Activated naive CD4-positive, alpha-beta T cell treated with anti-CD3 and anti-CD28 coated beads, Interleukin-2, amount 50 U/mL, for 16 hours (primary cell): ENCODE data around the gene RAD21L1.

Source experiments
- DNase-seq: peaks from one replicate; pipeline ENCODE4 v3.0.0-alpha.2; 2020

RAD21L1 gene

DNA sequence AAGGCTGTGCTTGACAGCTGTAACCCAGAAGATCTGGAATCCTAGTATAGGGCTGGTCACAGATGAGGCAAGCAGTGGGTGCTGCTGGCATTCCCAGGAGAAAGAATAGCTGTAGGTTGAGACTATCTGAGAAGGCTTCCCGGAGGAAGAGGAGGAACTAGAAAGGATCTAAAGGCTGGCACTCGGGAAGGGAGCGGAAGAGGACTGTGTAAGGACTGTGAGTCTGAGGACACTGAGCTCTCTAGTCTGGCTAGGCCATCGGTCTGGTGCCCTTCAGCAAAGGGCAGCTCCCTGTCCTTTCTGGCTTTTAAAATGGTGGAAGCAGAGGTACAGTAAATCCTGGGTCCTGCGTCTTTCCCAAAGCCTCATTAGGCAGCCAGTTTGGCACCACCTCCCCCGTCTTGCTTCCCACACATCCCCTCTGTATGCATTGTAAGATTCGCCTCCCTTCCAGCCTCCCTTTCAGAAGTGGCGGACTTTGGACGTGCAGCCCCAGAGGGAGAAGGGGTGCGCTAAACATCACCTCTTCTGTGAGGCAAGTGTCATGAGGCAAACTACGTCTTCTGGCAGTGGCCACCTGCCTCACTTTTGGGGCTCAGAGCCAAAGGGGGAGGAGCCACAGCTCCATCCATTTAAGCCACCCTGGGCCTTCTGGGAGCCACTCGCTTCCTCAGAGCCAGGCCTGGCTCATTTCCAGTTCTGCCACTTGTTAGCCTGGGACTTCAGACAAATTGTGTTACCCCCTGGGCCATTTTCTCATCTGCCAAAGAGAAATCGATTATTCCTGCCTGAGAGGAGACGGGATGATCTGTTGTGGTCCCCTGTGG is 48.9 kb downstream of the RAD21L1 start:
- DNase-seq, result no peak

DNA sequence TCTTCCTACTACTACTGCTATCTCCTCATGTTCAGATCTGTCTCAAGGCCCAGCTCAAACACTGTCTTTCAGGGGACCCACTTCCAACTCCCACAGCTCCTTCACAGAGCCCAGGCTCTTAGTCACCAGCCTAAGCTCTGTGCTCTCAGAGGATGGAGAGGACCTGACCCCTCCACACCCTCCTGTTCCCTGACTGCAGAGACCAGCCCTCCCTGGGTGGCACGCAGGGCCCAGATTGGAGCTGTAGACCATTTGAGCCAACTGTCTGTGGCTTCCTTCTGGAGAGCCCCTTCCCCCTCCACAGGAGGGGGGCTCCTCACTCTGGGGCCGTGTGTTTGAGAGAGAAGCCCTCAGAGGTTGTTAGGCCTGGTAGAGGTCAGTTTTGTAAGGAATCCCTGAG is 50.1 kb downstream of the RAD21L1 start:
- DNase-seq, result no peak

DNA sequence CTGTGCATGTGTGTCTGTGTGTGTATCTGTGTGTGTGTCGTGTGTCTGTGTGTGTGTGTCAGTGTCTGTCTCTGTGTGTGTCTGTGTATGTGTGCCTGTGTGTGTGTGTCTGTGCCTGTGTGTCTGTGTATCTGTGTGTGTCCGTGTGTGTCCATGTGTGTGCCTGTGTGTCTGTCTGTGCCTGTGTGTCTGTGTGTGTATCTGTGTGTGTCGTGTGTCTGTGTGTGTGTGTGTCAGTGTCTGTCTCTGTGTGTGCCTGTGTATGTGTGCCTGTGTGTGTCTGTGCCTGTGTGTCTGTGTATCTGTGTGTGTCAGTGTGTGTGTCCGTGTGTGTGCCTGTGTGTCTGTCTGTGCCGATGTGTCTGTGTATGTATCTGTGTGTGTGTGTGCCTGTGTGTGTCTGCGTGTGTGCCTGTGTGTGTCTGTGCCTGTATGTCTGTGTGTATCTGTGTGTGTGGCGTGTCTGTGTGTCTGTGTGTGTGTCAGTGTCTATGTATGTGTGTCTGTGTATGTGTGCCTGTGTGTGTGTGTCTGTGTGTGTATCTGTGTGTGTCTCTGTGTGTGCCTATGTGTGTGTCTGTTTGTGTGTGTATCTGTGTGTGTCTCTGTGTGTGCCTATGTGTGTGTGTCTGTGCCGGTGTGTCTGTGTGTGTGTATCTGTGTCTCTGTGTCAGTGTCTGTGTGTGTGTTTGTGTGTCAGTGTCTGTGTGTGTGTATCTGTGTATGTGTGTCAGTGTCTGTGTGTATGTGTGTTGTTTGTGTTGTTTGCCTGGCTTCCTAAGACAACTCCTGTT is 51.9 kb downstream of the RAD21L1 start:
- no peak for DNase-seq

DNA sequence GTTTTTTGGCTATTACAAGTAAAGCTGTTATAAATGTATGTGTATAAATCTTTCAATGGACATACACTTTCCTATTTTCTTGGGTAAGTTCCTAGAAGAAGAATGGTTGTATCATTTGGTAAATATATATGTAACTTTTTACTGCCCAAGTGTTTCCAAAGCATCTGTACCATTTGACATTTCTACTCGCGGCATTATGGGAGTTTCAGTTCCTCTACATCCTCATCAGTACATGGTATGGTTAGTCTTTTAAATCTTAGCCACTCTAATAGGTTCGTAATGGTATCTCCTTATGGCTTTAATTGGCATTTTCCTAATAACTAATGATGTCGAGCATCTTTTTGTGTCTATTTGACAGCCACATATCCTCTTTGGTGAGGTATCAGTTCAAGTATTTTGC is 53.1 kb downstream of the RAD21L1 start:
- no peak for DNase-seq

DNA sequence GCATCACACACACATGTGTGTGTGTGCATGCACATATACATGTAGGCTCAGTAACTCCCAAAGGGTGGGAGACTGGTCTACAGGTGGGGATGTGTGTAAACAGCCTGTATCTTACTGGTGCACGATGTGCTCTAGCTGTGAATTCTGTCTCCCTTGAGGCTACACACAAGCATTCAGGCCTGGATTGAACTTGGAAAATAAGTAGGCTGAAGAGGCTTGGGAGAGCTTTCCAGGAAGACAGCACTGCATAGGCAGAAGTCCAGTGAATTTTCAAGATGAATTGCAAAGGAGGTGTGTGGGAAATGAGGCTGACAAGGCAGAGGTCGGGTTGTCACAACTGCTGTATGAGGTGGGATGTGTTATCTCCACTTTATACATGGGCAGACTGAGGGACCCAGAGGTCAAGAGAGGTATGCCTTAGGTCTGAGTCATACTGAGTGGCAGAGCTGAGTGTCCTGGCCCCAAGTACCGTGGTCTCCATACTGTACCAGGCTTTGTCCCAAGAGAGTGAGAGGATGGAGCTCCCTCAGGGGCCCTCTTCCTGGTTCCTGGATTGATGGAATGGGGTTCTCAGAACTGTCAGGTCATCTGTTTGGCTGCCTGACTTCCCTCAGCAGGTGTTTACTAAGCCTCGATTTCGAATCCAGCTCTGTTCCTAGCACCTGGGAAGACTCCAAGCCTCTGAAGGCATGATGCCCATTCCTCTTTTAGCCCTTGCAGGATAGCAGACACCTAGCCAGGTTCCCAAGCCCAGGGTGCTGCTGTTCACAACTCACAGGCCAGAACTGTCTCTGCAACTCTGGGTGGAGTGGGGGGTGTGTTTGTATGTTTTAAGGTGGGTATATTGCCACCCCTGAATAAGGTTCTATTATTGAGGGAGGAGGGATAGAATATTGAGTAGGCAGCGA is 54.6 kb downstream of the RAD21L1 start:
- no peak for DNase-seq

DNA sequence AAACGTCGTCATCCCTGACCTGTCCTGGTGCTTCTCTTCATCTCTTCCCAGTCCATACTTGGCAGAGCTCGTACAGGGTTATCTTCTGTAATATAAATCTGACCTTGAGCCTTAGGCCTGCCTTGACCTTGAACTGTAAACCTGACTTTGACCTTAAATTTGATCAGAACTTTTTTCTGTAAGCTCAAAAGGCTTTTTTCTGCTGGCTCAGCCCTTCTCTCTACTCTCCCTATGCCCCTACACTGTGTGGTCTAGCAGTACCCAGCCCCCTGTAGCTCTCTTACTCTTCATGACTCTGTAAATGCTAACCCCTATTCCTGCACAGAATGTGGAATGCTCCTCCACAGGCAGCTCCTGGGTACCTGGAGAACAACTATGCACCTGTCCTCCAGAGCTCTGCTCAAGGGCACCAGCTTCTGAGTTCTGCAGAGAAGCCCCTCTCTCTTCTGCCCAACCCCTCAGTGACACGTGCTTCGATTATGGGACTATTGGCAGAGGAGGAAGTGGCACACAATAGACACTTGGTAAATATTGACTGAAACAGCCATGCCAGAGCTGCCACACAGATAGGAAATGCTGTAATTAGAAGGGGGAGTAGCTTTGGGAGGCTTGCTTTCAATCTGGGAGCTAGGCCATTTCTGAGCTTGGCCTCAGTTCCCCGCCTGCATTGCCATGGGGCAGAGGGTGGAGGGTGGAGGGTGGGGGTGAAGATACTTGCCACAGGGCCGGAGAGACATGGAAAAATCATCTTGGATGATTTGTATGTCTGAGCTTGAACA is 55.6 kb downstream of the RAD21L1 start:
- no peak for DNase-seq

DNA sequence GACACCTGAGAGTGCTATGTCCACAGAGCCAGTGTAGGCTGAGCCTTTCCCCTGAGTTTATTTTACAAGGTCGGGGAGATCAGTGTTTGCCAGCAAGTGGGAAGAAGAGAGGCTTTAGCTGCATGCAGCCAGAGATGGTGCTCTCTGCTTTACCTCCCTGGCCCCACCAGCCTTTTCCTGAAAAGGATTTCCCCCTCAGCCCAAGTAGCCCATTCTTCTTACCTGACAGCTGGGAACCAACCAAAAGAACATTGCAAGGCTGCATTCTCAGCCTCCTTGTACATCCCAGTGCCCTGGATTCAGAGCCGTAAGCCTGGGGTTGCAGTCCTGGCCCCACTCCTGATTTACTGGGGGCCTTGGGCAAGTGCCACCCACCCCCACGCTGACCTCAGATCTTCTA is 57.1 kb downstream of the RAD21L1 start:
- no peak for DNase-seq

DNA sequence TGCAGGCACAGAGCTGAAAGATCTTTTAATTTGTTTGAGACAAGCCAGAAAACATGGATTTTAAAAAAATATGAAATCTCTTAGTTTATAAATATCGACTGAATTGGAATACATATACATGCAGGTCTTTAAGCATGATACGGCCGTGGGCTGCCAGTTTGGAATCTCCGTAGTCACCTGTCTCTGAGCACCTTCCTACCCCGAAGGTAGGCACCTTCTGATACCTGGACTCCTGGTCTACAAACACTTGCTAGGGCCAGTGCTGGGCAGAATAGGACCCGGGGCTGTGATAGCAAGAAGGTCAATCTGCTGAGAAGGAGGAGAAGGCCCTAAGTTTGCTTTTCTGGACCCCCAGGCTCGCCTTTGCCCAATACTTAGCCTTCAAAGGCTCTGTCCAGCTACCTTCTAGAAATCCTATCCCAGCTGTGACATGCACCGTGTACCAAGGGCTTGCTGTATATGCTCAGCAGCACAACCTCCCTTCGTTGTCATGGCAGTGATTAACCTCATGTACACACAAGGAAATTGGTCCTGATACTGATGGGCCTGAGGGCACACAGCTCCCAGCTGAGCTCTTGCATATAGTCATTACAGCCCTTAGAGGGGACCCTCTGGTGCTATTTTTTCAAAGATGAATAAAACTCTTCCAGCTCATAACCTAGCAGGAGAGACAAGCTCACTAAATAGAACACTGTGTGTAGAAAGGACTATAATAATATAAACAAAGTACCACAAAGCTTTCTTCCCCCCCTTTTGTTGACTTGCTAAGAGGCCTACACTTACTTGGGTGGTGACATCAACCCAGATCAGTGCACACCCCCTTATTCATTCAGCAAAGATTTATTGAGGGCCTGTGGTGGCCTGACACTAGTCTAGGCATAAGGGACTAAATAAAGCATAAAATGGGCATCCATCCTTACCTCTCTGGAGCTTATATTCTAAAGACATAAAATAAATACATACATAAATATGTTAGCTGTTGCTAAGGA is 58.0 kb downstream of the RAD21L1 start:
- DNase-seq, result no peak

DNA sequence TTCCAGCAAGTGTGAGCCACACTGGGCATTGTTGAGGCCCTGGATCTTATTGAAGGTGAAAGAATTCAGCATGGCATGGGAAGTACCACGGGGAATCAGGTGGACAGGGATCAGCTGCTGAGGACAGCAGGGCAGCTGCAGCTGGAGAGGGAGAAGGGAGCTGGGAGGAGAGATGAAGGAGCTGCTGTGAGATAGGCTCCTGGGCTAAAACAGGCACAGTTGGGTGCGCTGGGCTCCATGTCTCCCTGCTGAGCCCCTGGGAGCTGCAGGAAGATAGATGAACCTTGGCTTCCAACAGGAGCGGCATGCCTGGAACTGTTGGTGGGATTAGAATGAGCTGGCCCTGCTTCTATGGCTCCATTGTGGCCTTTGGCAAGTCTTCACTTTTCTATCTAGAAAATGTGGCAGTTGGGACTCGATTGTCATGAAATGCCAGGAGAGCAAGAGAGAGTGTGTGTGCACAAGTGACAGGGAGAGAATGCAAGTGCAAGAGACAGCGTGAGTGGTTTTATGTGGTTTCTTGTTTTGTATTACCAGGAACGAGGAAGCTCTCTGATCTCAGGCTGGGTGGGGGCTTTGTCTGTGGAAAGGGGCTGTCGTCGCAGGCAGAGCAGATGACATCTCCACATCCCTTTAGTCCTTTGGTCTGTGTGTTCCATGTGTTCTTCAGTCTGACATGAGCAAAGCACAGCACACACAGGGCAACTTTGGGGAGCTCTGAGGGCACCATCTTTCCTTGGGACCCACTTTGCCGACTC is 60.6 kb downstream of the RAD21L1 start:
- DNase-seq, result no peak

DNA sequence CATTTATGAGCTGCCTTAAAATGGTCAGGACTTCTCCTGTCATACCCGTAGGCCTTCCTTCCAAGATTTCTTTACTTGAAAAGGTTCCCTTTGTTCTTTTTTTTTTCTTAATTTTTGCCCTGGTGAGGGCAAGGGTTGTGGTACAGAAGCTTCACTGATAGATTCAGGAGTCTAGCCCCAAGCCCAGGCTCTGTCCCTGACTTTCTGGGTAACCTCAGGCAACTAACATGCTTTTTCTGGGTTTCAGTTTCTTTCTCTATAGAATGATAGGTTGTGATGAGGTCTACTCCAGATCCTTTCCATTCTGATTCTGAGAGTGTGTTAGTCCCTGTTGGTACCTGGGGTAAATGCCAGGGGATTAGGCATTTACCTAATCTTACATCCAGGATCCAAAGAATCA is 61.5 kb downstream of the RAD21L1 start:
- no peak for DNase-seq

DNA sequence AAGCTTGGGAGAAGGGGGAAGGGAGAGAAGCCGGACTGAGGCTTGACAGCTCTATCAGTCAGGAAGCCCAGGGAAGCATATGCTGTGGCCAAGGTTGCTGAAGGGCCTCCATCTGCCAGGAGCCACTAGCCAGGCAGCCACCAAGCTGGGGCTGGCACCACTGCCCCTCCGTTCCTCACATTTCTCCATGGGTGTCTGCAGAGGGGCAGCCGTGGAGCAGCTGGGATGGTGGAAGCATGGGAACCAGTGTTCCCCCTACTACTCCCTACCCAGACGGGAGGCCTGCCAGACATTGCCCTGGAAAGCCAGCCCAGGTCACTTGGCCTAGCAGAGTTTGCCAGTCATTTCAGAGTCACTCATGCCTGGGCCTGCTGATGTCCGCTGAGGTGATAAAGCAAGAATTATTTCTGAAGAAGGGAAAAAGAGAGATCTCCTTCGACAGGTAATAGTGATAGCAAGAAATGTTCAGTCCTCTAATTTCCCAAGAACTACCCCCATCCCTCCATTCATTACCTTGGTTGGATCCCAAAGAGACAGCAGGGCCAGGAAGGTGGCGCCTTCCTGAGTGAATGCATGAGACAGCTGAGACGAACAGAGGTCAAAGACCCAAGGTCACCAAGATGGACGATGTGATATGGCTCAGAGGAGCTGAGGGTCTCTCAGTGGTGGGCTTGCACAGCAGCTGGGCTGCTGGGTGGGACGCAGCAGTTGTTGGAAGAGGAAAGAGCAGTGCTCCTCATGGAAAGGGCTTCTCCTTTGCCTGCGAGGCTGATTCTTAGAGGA is 62.1 kb downstream of the RAD21L1 start:
- DNase-seq, result no peak

DNA sequence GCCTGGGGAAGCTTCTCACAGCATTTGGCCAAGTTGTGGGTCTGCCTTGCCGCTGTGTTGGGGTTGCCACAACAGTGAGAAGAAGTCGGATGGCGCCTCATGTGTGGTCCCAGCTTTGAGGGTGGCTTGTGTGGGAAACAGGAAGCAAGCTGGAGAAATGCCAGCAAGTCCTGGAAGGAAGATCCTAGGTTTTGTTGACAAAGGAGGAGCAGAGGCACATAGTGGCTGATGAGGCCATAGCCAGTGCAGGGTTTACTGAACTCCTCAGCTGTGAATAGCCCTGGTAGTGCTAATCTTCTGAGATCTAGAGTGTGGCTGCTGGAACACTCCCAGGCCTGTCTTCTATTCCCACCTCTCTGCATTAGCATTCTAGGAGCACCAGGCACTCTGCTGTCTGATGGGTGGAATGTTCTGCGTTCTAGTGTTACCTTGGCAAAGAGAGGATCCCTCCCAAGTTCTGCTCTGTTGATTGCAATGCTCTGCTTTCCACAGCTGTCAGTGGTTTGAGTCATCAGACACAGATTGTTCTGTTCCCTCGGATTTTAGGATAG is 65.4 kb downstream of the RAD21L1 start:
- no peak for DNase-seq

DNA sequence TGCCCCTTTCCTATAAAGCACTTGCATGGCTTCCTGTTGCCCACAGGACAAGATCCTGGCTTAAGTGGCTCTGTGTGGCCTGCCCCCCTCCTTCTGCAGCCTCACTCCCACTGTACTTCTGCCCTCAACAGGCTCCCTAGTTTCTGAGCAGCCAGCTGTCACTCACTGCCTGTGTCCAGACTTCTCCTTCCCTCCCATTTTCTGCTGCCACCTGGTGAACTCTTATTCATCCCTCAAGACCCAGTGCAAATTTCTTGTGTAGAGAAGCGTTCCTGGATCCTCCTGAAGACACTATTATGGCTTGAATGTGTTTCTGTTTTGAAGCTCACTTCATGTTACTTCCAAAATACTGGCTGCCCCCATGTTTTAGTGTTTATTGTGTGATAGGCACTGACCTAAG is 66.8 kb downstream of the RAD21L1 start:
- DNase-seq, result no peak

DNA sequence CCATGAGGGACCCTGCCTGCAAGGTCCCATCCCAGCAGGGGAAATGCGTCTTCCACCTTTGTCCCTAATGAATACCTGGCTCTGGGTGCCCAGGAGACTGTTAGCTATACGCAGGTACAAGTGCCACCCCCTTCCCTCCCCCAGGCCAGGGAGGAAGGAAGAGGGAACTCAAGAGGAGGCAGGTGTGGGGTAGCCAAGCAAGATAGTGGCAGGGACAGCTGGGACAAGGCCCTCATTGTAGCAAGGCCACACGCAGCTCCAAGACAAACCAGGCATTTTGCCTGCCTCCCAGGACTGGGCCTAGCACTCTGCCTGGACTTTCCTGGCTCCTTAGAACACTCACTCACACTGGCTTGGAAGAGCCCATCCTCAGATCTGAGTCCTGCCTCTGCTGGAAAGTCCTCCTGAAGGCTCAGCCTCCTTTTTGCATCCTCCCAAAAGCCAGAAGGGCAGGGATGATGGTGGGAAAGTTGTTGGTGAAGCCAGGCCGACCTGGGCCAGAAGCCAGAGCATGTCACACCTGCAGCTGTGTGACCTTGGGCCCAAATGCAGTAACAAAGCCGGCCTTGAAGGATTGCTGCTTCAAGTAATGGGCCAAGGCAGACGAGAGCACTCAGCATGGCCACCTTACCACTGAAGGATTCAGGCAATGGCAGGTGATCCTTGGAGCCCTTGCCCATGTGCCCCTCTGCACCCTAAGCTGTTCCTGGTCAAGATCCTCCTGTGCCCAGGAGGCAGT is 68.0 kb downstream of the RAD21L1 start:
- DNase-seq, result no peak

DNA sequence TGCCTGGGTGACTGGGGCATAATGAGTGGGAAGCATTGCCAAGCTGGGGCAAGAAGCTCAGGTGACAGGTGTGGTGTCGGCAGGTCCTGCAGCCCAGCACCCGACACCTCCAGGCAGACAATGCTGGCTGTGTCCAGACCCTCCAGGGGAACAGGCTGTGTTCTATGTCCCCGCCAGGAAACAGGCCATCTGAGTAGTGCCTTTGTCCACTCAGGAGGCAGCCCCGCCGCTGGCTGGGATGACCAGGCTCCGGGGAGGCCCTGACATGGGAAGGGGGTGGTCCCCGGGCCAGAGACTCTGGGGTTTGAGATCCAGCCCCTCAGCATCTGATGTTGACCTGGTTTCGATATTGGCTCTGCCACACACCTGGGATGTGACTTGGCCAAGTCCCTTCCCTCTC is 68.7 kb downstream of the RAD21L1 start:
- no peak for DNase-seq

DNA sequence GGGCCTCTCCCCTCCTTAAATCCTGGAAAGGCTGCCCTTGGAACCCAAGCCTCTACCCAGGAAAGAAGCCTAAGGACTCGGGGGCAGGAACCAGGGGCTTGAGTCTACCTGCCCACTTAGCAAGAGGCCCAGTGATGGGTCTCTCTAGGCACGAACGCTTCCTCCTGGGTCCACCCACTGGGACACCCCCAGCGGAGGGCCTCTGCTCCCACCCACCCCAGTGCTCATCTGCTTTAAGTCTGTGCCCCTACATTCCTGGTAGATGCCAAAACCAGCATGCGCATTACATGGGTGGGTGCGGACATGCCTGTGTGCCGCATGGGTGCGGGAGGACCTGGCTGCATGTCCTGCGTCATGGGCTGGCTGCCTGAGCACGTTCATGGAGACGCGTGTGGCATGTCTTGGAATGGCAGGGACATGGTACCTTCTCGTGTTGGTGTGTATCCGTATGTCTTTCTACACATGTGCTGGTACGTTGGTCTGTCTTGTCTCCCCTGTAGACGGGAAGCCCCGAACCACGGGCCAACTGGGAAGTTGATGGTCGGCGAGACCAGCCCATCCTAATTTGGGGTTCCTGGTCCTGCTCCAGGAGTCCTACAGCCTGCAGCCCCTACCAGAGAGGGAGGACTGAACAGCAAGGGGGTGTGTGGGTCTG is 69.6 kb downstream of the RAD21L1 start:
- no peak for DNase-seq

DNA sequence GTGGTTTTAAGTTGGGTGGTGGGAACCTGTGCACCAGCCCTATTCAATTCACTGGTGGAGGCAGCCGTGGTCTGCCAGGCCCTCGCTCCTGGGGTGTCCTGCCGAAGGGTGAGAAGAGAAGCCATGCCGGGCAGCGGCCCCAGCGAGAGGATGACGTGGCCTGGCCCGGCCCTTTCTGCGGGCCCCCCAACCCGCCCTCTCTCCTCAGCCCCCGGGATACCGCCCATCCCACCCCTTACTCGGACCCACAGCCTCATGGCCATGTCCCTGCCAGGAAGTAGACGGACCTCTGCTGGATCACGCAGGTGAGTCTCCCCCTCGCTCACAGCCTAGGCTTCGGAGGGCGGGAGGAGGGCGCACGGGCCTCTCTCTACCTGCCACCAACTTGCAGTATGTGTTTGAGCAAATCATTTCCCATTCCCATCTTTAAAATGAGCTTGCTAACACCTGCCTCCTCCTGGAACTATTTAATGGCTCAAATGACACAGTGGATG is 70.3 kb downstream of the RAD21L1 start:
- no peak for DNase-seq

DNA sequence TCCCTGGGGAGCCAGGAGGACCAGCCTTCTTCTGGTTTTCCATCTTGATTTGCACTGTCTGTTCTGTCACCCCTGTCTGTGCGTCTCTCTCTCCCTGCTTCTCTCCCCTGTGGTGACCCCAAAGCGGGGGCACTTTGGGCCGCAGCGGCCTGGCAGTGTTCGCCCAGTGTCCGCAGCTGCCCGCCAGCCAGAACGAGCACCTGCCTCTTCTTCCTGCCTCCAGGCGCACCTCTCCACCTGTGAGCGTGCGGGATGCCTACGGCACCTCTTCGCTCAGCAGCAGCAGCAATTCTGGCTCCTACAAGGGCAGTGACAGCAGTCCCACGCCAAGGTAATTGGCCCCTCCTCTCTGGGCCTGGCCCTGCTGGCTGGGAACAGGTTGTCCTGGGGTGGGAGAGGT is 71.1 kb downstream of the RAD21L1 start:
- DNase-seq, result no peak
